Gastrocnemius medialis (tissue), 4 donors: ENCODE results near the gene SERTAD1. TPM values are rescaled to one million over a fixed set of nuclear protein-coding genes. Genes with fewer than 3 reads are reported as not detected.

ENCODE experiments used
- ATAC-seq, 2 donors: fragments of 150-250 bp; one replicate each; pipeline ENCODE4 v1.9.1; 2016
- DNase-seq, 2 donors: peaks; one replicate each; pipeline ENCODE4 v3.0.0-alpha.2; 2019
- H3K27ac ChIP-seq, 4 donors: fragments of 200-600 bp; sonication (generic); 1 replicate in 1 of 4; 2 replicates in 3 of 4; pipeline ENCODE4 v1.5.1; 2016 to 2018; ENCODE audit warnings: mild to moderate bottlenecking in 2 of 4, moderate library complexity in 1 of 4
- H3K27me3 ChIP-seq, 3 donors: fragments of 200-600 bp; sonication (generic) in 2 of 3; 1 replicate in 1 of 3; 2 replicates in 2 of 3; pipeline versions ENCODE4 v1.5.1 to v1.6.0; 2016 to 2019; ENCODE audit warnings: mild to moderate bottlenecking in 1 of 3, moderate library complexity in 1 of 3
- H3K36me3 ChIP-seq, 2 donors: fragments of 200-600 bp; sonication (generic) in 1 of 2; one replicate each; pipeline ENCODE4 v1.5.1; 2017 to 2018
- H3K4me1 ChIP-seq, 2 donors: fragments of 200-600 bp; sonication (generic) in 1 of 2; one replicate each; pipeline ENCODE4 v1.5.1; 2016 to 2017; ENCODE audit warnings: mild to moderate bottlenecking in 2 of 2
- H3K4me3 ChIP-seq, 4 donors: fragments of 200-600 bp; sonication (generic) in 3 of 4; 1 replicate in 1 of 4; 2 replicates in 3 of 4; pipeline ENCODE4 v1.5.1; 2016 to 2019; ENCODE audit warnings: mild to moderate bottlenecking in 2 of 4
- H3K9me3 ChIP-seq, 3 donors: fragments of 200-600 bp; sonication (generic) in 2 of 3; 1 replicate in 1 of 3; 2 replicates in 2 of 3; pipeline ENCODE4 v1.5.1; 2016 to 2019
- POLR2A ChIP-seq, 2 donors: fragments of 450-650 bp; IDR thresholded peaks; one replicate each; pipeline ENCODE4 v1.6.1; 2017; ENCODE audit warnings: antibody characterized with exemption in 2 of 2, mild to moderate bottlenecking in 2 of 2, moderate library complexity in 2 of 2
- in situ Hi-C, 4 donors: fragments of 200-750 bp; cut with MboI; loops; one replicate each; pipeline versions ENCODE4 v1.15.0 to v1.8.0; 2017; ENCODE audit warnings: low sequenced_read_pairs in 4 of 4
- intact Hi-C: fragments of 100-400 bp; cut with DNase I; formaldehyde crosslinking; loops from one replicate; pipeline ENCODE4 v1.15.1; 2023; ENCODE audit warnings: low total_unique reads
- total RNA-seq, 4 donors: library from RNA; depleted of rRNA; stranded (reverse); fragments of >200 nt; gene quantifications; one replicate each; pipeline versions ENCODE4 v1.1.0 to v1.2.3, GENCODE V29; 2016
- TF ChIP-seq, protein P1 (sequence below), 5 experiments: fragments of 450-650 bp in 3 of 5; fragments of 200-600 bp in 2 of 5; sonication (generic) in 2 of 5; IDR thresholded peaks in 4 of 5; conservative IDR thresholded peaks in 1 of 5; 1 replicate in 4 of 5; 2 replicates in 1 of 5; pipeline ENCODE4 v1.5.1; 2016 to 2019; ENCODE audit warnings: antibody characterized with exemption in 5 of 5, mild to moderate bottlenecking in 3 of 5, moderate library complexity in 3 of 5

The SERTAD1 gene
- total RNA-seq, 4 donors from 2014 or later, result 15.3 to 18.3 (median 16.0) TPM

DNA sequence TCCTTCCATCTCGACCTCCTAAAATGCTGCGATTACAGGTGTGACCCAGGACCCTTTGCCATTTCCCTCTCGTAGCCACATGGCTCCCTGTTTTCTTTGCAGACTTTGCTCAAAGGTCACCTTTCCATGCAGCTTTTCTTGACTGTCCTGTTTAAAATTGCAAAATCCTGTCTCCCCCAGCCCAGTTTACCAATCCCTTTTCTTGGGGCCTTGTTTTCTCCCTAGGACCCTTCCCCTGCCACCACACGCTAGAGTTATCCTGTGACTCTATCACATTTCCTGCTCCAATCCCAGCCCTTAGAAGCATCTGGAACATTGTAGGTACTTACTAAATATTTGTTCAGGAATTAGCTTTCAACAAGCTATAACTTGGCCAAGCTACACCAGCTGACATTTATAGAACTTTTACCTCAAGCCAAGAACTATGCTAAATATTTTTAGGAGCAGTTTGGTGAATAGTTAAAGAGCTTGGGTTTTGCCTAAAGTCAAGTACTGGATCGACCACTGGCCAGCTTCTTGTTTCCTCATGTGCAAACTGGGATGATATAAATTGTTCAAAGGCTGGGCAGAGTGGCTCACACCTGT is 27.5 kb upstream of the SERTAD1 start:
- H3K27me3 ChIP-seq, result no peaks in the 10 kb centered on the region
- DNase-seq, result no peak
- no peak for TF ChIP-seq POLR2A (IDR thresholded peaks at IDR 0.05)
- TF ChIP-seq, protein P1, sequence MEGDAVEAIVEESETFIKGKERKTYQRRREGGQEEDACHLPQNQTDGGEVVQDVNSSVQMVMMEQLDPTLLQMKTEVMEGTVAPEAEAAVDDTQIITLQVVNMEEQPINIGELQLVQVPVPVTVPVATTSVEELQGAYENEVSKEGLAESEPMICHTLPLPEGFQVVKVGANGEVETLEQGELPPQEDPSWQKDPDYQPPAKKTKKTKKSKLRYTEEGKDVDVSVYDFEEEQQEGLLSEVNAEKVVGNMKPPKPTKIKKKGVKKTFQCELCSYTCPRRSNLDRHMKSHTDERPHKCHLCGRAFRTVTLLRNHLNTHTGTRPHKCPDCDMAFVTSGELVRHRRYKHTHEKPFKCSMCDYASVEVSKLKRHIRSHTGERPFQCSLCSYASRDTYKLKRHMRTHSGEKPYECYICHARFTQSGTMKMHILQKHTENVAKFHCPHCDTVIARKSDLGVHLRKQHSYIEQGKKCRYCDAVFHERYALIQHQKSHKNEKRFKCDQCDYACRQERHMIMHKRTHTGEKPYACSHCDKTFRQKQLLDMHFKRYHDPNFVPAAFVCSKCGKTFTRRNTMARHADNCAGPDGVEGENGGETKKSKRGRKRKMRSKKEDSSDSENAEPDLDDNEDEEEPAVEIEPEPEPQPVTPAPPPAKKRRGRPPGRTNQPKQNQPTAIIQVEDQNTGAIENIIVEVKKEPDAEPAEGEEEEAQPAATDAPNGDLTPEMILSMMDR (IDR thresholded peaks at IDR 0.05 in 4 of 5, conservative IDR thresholded peaks at IDR 0.05 in 1 of 5), result no peak
- H3K36me3 ChIP-seq, result peaks cover 0 to 36% of the 10 kb centered on the region in 2 donors
- in situ Hi-C loops, result no loop called here
- no peak overlapping the region for H3K4me3 ChIP-seq
- ATAC-seq, result no peak
- intact Hi-C loops, result no loop called here
- no peaks in the 10 kb centered on the region for H3K4me1 ChIP-seq
- no peaks in the 10 kb centered on the region for H3K9me3 ChIP-seq
- H3K27ac ChIP-seq, result no peak overlapping the region

DNA sequence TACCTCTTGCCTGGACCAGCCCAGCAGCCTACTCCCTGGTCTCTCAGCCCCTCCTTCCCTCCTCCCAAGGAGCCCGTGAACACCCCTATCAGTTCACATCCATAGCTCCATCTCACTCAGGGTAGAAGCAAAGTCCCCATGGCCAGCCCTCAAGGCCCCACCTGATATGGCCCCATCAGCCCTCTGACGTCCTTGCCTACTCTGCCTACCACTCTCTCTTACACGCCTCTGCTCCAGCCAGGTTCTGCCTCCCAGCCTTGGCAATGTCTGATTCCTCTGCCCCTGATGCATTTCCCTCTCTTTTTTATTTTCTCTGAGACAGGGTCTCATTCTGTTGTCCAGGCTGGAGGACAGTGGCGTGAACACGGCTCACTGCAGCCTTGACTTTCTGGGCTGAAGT is 26.2 kb upstream of the SERTAD1 start:
- intact Hi-C loops (no loop called here), in situ Hi-C loops (no loop called here)
- H3K36me3 ChIP-seq, result peaks cover 0 to 33% of the 10 kb centered on the region in 2 donors
- no peak for DNase-seq
- H3K27me3 ChIP-seq, result no peaks in the 10 kb centered on the region
- H3K4me1 ChIP-seq, result no peaks in the 10 kb centered on the region
- H3K9me3 ChIP-seq, result no peaks in the 10 kb centered on the region
- TF ChIP-seq POLR2A (IDR thresholded peaks at IDR 0.05), result no peak
- TF ChIP-seq, protein P1 (IDR thresholded peaks at IDR 0.05 in 4 of 5, conservative IDR thresholded peaks at IDR 0.05 in 1 of 5), result no peak
- no peak overlapping the region for H3K27ac ChIP-seq
- no peak overlapping the region for H3K4me3 ChIP-seq
- no peak for ATAC-seq

DNA sequence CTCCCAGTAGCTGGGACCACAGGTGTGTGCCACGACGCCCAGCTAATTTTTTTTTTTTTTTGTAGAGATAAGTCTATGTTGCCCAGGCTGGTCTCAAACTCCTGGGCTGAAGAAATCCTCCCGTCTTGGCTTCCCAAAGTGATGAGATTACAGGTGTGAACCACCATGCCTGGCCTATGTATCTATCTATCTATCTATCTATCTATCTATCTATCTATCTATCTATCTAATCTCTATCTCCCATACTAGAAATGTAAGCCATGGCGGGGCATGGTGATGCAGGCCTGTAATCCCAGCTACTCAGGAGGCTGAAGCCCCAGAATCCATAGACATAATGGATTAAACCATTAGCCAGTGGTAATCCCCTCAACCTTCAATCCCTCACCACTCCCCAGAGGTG is 24.9 kb upstream of the SERTAD1 start:
- ATAC-seq (no peak), DNase-seq (no peak)
- no peaks in the 10 kb centered on the region for H3K4me1 ChIP-seq
- no peak overlapping the region for H3K27ac ChIP-seq
- intact Hi-C loops (no loop called here), in situ Hi-C loops (no loop called here)
- H3K9me3 ChIP-seq, result no peaks in the 10 kb centered on the region
- H3K36me3 ChIP-seq, result peaks cover 0 to 33% of the 10 kb centered on the region in 2 donors
- H3K27me3 ChIP-seq, result no peaks in the 10 kb centered on the region
- TF ChIP-seq POLR2A (IDR thresholded peaks at IDR 0.05), result no peak
- TF ChIP-seq, protein P1 (IDR thresholded peaks at IDR 0.05 in 4 of 5, conservative IDR thresholded peaks at IDR 0.05 in 1 of 5), result no peak
- no peak overlapping the region for H3K4me3 ChIP-seq

DNA sequence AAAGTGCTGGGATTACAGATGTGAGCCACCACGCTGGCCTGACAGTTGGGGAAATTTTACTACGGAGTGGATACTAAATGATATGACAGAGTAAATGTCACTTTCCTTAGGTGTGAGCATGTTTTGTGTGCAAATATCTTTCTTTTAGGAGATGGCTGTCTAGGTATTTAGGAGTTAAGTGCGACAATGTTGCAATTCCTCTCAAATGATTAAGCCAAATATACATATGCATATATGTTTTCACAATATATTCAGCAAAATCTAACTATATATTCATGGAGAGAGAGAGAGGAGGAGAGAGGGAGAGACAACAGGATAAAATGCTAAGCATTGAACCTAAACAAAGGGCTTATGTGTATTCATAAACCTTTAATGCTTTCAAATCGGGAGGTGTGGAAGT is 23.7 kb upstream of the SERTAD1 start:
- Histone ChIP-seq H3K27me3 (no peaks in the 10 kb centered on the region), H3K9me3 (no peaks in the 10 kb centered on the region), H3K4me3 (no peak overlapping the region), H3K36me3 (peaks cover 0 to 22% of the 10 kb centered on the region in 2 donors), H3K27ac (no peak overlapping the region), H3K4me1 (peaks cover 0 to 4% of the 10 kb centered on the region in 2 donors)
- no peak for ATAC-seq
- TF ChIP-seq, protein P1 (IDR thresholded peaks at IDR 0.05 in 4 of 5, conservative IDR thresholded peaks at IDR 0.05 in 1 of 5), result no peak
- TF ChIP-seq POLR2A (IDR thresholded peaks at IDR 0.05), result no peak
- intact Hi-C loops (loop anchor here (10.0 kb wide), 1 partner anchor 265 kb away; the partner anchor contains the start of genes COQ8B and ITPKC), in situ Hi-C loops (no loop called here)
- no peak for DNase-seq
